ENCODE results near the gene ANAPC16.

Gene ANAPC16

DNA sequence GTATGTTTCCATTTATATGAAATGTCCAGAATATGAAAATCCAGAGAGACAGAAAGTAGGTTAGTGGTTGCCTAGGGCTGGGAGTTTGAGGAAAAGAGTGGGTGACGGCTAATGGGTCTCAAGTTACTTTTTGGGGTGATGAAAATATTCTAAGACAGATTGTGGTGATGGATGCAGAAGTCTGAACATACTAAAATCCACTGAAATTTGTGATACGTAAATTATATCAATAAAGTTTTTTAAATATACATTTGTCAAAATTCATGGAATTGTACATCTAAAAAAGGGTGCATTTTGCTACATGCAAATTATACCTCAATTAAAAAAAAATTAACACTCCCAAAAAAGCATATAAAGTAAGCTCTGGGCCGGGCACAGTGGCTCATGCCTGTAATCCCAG lies 67.3 kb downstream of the ANAPC16 start:
- DNase-seq (ENCODE audit: low read depth), result no peak
